HEK293 (cell line): Measurements from ENCODE around the gene IREB2.

Experiments used
- CTCF ChIA-PET: fragments of 350-600 bp; formaldehyde crosslinking; extraction: SDS; loops from one replicate; lab custom pipeline; 2021; ENCODE audit warnings: antibody characterized with exemption; lab: Yijun Ruan, JAX
- POLR2A ChIA-PET: fragments of 300-600 bp; formaldehyde crosslinking; extraction: SDS; loops from one replicate; lab custom pipeline; 2020; ENCODE audit warnings: antibody characterized with exemption, inconsistent platforms; lab: Yijun Ruan, JAX
- H3K27ac ChIP-seq: fragments of 200-500 bp; sonication (Bioruptor generic); 2 replicates; pipeline ENCODE4 v1.5.1; 2014; ENCODE audit warnings: low read depth, low read length, control low read depth, inconsistent platforms; ENCODE audit errors: extremely low read depth
- H3K36me3 ChIP-seq, 2 experiments: fragments of 200-500 bp in 1 of 2; sonication (Bioruptor generic) in 1 of 2; 1 replicate in 1 of 2; 2 replicates in 1 of 2; pipeline ENCODE4 v1.5.1; 2014 to 2017; ENCODE audit warnings: inconsistent platforms in 2 of 2, low read length in 2 of 2; ENCODE audit not compliant: control insufficient read depth in 2 of 2, insufficient read depth in 1 of 2
- H3K4me1 ChIP-seq: fragments of 200-500 bp; sonication (Bioruptor generic); 2 replicates; pipeline ENCODE4 v1.5.1; 2014; ENCODE audit warnings: mild to moderate bottlenecking, low read length, inconsistent platforms; ENCODE audit not compliant: control insufficient read depth, insufficient read depth
- H3K4me3 ChIP-seq: 2 replicates; pipeline ENCODE4 v1.5.1; 2011; ENCODE audit warnings: low read depth, mild to moderate bottlenecking, control low read depth, low read length, moderate library complexity
- H3K9me3 ChIP-seq: fragments of 200-500 bp; sonication (Bioruptor generic); 2 replicates; pipeline ENCODE4 v1.5.1; 2014; ENCODE audit warnings: low read depth, low read length, inconsistent platforms; ENCODE audit not compliant: control insufficient read depth, insufficient read depth
- HOXA7 ChIP-seq: sonication (generic); formaldehyde crosslinking; IDR thresholded peaks from 2 replicates; pipeline ENCODE4 v1.8.1; 2022; ENCODE audit warnings: missing genetic modification reagents, borderline replicate concordance
- INSM2 ChIP-seq: fragments of 450-650 bp; formaldehyde crosslinking; IDR thresholded peaks from 2 replicates; pipeline ENCODE4 v1.5.1; 2016; ENCODE audit warnings: missing biosample characterization, missing genetic modification characterization
- KLF9 ChIP-seq: fragments of 450-650 bp; formaldehyde crosslinking; IDR thresholded peaks from 2 replicates; pipeline ENCODE4 v1.5.1; 2016; ENCODE audit warnings: missing biosample characterization, missing genetic modification characterization, low read depth
- PRDM10 ChIP-seq: fragments of 450-650 bp; formaldehyde crosslinking; IDR thresholded peaks from 2 replicates; pipeline ENCODE4 v1.5.1; 2016; ENCODE audit warnings: missing biosample characterization, missing genetic modification characterization
- SETDB1 ChIP-seq: IDR thresholded peaks from one replicate; pipeline ENCODE4 v1.6.1; 2017; ENCODE audit warnings: mild to moderate bottlenecking, low read length, moderate library complexity, mixed read lengths; ENCODE audit not compliant: insufficient read length
- TRIM28 ChIP-seq: IDR thresholded peaks from 2 replicates; pipeline ENCODE4 v1.6.1; 2011; ENCODE audit warnings: low read length, control low read depth, borderline replicate concordance
- TSHZ1 ChIP-seq: fragments of 450-650 bp; formaldehyde crosslinking; IDR thresholded peaks from 2 replicates; pipeline ENCODE4 v1.5.1; 2016; ENCODE audit warnings: missing biosample characterization, missing genetic modification characterization, borderline replicate concordance
- ZBTB11 ChIP-seq: fragments of 450-650 bp; formaldehyde crosslinking; conservative IDR thresholded peaks from 2 replicates; pipeline ENCODE4 v1.5.1; 2016; ENCODE audit warnings: low read depth, missing biosample characterization, missing genetic modification characterization
- ZFP69B ChIP-seq: fragments of 450-650 bp; formaldehyde crosslinking; IDR thresholded peaks from 2 replicates; pipeline ENCODE4 v1.5.1; 2016; ENCODE audit warnings: missing biosample characterization, missing genetic modification characterization
- ZNF138 ChIP-seq: fragments of 450-650 bp; formaldehyde crosslinking; IDR thresholded peaks from 2 replicates; pipeline ENCODE4 v1.5.1; 2016; ENCODE audit warnings: missing biosample characterization, missing genetic modification characterization, borderline replicate concordance
- ZNF157 ChIP-seq: fragments of 450-650 bp; formaldehyde crosslinking; IDR thresholded peaks from 2 replicates; pipeline ENCODE4 v1.5.1; 2016; ENCODE audit warnings: missing biosample characterization, missing genetic modification characterization
- ZNF174 ChIP-seq: fragments of 450-650 bp; formaldehyde crosslinking; IDR thresholded peaks from 2 replicates; pipeline ENCODE4 v1.5.0; 2017; ENCODE audit warnings: missing biosample characterization, mild to moderate bottlenecking, missing genetic modification characterization
- ZNF311 ChIP-seq: fragments of 450-650 bp; formaldehyde crosslinking; IDR thresholded peaks from 2 replicates; pipeline ENCODE4 v1.5.1; 2017; ENCODE audit warnings: missing biosample characterization, missing genetic modification characterization, borderline replicate concordance
- ZNF324 ChIP-seq: fragments of 450-650 bp; formaldehyde crosslinking; IDR thresholded peaks from 2 replicates; pipeline ENCODE4 v1.5.1; 2016; ENCODE audit warnings: missing biosample characterization, missing genetic modification characterization
- ZNF354C ChIP-seq: fragments of 450-650 bp; formaldehyde crosslinking; IDR thresholded peaks from 2 replicates; pipeline ENCODE4 v1.5.1; 2016; ENCODE audit warnings: missing biosample characterization, missing genetic modification characterization, low read depth, borderline replicate concordance
- ZNF510 ChIP-seq: fragments of 450-650 bp; formaldehyde crosslinking; IDR thresholded peaks from 2 replicates; pipeline ENCODE4 v1.5.1; 2018; ENCODE audit warnings: mild to moderate bottlenecking, missing genetic modification characterization, missing biosample characterization; ENCODE audit not compliant: insufficient replicate concordance
- ZNF621 ChIP-seq: fragments of 450-650 bp; formaldehyde crosslinking; IDR thresholded peaks from 2 replicates; pipeline ENCODE4 v1.5.1; 2017; ENCODE audit warnings: missing biosample characterization, missing genetic modification characterization
- ZNF639 ChIP-seq: fragments of 450-650 bp; formaldehyde crosslinking; IDR thresholded peaks from 2 replicates; pipeline ENCODE4 v1.5.1; 2016; ENCODE audit warnings: missing biosample characterization, missing genetic modification characterization
- ZNF747 ChIP-seq: fragments of 450-650 bp; formaldehyde crosslinking; IDR thresholded peaks from 2 replicates; pipeline ENCODE4 v1.5.1; 2016; ENCODE audit warnings: missing biosample characterization, missing genetic modification characterization
- ZNF76 ChIP-seq: fragments of 450-650 bp; formaldehyde crosslinking; IDR thresholded peaks from 2 replicates; pipeline ENCODE4; 2016; ENCODE audit warnings: low read depth, missing biosample characterization, missing genetic modification characterization, borderline replicate concordance
- ZNF768 ChIP-seq: fragments of 450-650 bp; formaldehyde crosslinking; IDR thresholded peaks from 2 replicates; pipeline ENCODE4 v1.5.1; 2018; ENCODE audit warnings: missing biosample characterization, mild to moderate bottlenecking, missing genetic modification characterization
- ZNF791 ChIP-seq: fragments of 450-650 bp; formaldehyde crosslinking; IDR thresholded peaks from 2 replicates; pipeline ENCODE4 v1.5.1; 2016; ENCODE audit warnings: missing biosample characterization, missing genetic modification characterization
- ZNF843 ChIP-seq: fragments of 450-650 bp; formaldehyde crosslinking; IDR thresholded peaks from 2 replicates; pipeline ENCODE4 v1.5.1; 2016; ENCODE audit warnings: missing biosample characterization, missing genetic modification characterization

Gene IREB2

GRCh38 chr15:78389322-78389721 is 48.7 kb upstream of the IREB2 start:
- Histone ChIP-seq H3K4me3 (no peak overlapping the region), H3K27ac (no peak overlapping the region), H3K36me3 (no peaks in the 10 kb centered on the region), H3K9me3 (no peaks in the 10 kb centered on the region)
- ChIA-PET CTCF (interaction anchor here (0.7 to 1.2 kb wide), 3 partner anchors 8 to 35 kb away, joined by 3 to 4 read pairs (median 3); no protein-coding TSS in a partner anchor), POLR2A (no interaction called here)
- TF ChIP-seq ZNF843: no peak
- no peak for TF ChIP-seq ZNF157 (tag by site-specific recombination)
- TF ChIP-seq ZNF639 (tag by site-specific recombination): no peak
- TF ChIP-seq ZNF76: no peak
- no peak for TF ChIP-seq KLF9 (tag by site-specific recombination)
- TF ChIP-seq ZNF747 (tag by site-specific recombination): no peak
- TF ChIP-seq ZNF621 (tag by site-specific recombination): no peak
- TF ChIP-seq ZNF791 (tag by site-specific recombination): no peak
- no peak for TF ChIP-seq ZNF768 (tag by site-specific recombination)
- TF ChIP-seq ZNF138 (tag by site-specific recombination): no peak
- TF ChIP-seq SETDB1: no peak
- TF ChIP-seq PRDM10 (tag by site-specific recombination): no peak
- no peak for TF ChIP-seq ZNF324
- no peak for TF ChIP-seq TRIM28
- TF ChIP-seq ZFP69B (tag by site-specific recombination): no peak
- no peak for TF ChIP-seq ZNF311
- TF ChIP-seq, all 188 proteins: peak for 0
- no peaks in the 10 kb centered on the region for H3K4me1 ChIP-seq

- no peaks in the 10 kb centered on the region for H3K36me3 ChIP-seq
- CTCF ChIA-PET: interaction anchor here (0.7 to 0.8 kb wide), 2 partner anchors 33 to 34 kb away, joined by 3 to 4 read pairs; no protein-coding TSS in a partner anchor
- no peaks in the 10 kb centered on the region for H3K9me3 ChIP-seq
- no peaks in the 10 kb centered on the region for H3K4me1 ChIP-seq
- H3K4me3 ChIP-seq: no peak overlapping the region
- no peak overlapping the region for H3K27ac ChIP-seq
- POLR2A ChIA-PET: no interaction called here
- TF ChIP-seq ZNF354C: no peak
- no peak for TF ChIP-seq TSHZ1 (tag by site-specific recombination)
- TF ChIP-seq ZBTB11 (tag by site-specific recombination): no peak
- no peak for TF ChIP-seq ZNF510 (tag by site-specific recombination)
- TF ChIP-seq HOXA7 (CRISPR knock-in tag): no peak
- TF ChIP-seq ZNF174 (tag by site-specific recombination): no peak
- no peak for TF ChIP-seq INSM2 (tag by site-specific recombination)
These were observed 48.3 kb upstream of the IREB2 start for GRCh38 chr15:78389738-78390137.
